ENCODE results near the gene MRRF.

DNA sequence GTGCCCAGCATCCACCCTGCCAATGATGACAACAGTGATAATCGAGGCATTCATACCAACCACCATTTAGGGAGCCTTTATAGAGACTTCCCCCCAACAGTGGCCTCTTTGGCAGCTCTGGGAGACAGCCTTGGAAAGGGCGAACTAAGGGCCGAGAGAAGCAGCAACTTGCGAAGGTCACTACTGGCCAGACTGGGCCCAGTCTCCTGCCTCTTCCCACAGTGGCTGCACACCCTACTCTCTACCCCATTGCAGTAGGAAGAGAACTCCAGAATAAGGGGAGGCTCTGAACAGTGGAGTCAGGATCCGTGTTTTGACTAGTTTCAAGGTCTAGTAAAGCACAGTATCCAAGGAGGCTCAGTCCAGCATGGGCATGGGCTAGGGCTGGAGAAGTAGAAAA lies 41.2 kb upstream of the MRRF start:
- TF ChIP-seq, protein P1, sequence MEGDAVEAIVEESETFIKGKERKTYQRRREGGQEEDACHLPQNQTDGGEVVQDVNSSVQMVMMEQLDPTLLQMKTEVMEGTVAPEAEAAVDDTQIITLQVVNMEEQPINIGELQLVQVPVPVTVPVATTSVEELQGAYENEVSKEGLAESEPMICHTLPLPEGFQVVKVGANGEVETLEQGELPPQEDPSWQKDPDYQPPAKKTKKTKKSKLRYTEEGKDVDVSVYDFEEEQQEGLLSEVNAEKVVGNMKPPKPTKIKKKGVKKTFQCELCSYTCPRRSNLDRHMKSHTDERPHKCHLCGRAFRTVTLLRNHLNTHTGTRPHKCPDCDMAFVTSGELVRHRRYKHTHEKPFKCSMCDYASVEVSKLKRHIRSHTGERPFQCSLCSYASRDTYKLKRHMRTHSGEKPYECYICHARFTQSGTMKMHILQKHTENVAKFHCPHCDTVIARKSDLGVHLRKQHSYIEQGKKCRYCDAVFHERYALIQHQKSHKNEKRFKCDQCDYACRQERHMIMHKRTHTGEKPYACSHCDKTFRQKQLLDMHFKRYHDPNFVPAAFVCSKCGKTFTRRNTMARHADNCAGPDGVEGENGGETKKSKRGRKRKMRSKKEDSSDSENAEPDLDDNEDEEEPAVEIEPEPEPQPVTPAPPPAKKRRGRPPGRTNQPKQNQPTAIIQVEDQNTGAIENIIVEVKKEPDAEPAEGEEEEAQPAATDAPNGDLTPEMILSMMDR (IDR thresholded peaks at IDR 0.05): no peak
- no peak for TF ChIP-seq POLR2A (IDR thresholded peaks at IDR 0.05; ENCODE audit: low read depth)
- no peak for TF ChIP-seq POLR2AphosphoS5 (IDR thresholded peaks at IDR 0.05)
- TF ChIP-seq EP300 (IDR thresholded peaks at IDR 0.05): no peak
